Panc1 (cell line): ENCODE results near the gene OR56A5.

Experiments
- TF ChIP-seq, protein P1 (sequence below): fragments of 450-650 bp; IDR thresholded peaks from 2 replicates; pipeline ENCODE4 v1.5.1; 2017; ENCODE audit warnings: mild to moderate bottlenecking
- TF ChIP-seq, protein P2 (sequence below), 2 experiments: IDR thresholded peaks; 2 replicates each; pipeline ENCODE4 v1.6.1; 2011 to 2012; ENCODE audit warnings: low read depth in 2 of 2, control low read depth in 1 of 2, low read length in 1 of 2, mild to moderate bottlenecking in 1 of 2, moderate library complexity in 1 of 2; ENCODE audit not compliant: insufficient read depth in 1 of 2

DNA sequence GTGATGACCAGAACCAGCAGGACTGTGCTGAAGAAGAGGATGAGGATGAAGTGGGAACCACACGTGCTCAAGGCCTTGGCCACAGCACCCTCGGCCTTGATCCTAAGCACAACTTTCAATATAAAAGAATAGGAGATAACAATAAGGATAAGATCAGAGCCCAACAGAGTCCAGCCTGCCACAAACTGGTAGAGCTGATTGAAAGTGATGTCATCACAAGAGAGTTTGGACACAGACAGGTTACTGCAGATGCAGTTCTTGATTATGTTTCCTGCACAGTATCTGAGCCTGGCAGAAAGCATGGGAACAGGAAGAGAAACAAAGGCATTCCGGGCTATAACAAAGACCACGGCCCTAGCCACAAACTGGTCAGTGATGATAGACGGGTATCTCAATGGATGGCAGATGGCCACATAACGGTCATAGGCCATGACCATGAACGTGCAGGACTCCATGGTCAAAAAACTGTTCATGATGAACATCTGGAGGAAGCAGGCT is 34.0 kb upstream of the OR56A5 start:
- TF ChIP-seq, protein P1, sequence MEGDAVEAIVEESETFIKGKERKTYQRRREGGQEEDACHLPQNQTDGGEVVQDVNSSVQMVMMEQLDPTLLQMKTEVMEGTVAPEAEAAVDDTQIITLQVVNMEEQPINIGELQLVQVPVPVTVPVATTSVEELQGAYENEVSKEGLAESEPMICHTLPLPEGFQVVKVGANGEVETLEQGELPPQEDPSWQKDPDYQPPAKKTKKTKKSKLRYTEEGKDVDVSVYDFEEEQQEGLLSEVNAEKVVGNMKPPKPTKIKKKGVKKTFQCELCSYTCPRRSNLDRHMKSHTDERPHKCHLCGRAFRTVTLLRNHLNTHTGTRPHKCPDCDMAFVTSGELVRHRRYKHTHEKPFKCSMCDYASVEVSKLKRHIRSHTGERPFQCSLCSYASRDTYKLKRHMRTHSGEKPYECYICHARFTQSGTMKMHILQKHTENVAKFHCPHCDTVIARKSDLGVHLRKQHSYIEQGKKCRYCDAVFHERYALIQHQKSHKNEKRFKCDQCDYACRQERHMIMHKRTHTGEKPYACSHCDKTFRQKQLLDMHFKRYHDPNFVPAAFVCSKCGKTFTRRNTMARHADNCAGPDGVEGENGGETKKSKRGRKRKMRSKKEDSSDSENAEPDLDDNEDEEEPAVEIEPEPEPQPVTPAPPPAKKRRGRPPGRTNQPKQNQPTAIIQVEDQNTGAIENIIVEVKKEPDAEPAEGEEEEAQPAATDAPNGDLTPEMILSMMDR, result no peak
- TF ChIP-seq, protein P2, sequence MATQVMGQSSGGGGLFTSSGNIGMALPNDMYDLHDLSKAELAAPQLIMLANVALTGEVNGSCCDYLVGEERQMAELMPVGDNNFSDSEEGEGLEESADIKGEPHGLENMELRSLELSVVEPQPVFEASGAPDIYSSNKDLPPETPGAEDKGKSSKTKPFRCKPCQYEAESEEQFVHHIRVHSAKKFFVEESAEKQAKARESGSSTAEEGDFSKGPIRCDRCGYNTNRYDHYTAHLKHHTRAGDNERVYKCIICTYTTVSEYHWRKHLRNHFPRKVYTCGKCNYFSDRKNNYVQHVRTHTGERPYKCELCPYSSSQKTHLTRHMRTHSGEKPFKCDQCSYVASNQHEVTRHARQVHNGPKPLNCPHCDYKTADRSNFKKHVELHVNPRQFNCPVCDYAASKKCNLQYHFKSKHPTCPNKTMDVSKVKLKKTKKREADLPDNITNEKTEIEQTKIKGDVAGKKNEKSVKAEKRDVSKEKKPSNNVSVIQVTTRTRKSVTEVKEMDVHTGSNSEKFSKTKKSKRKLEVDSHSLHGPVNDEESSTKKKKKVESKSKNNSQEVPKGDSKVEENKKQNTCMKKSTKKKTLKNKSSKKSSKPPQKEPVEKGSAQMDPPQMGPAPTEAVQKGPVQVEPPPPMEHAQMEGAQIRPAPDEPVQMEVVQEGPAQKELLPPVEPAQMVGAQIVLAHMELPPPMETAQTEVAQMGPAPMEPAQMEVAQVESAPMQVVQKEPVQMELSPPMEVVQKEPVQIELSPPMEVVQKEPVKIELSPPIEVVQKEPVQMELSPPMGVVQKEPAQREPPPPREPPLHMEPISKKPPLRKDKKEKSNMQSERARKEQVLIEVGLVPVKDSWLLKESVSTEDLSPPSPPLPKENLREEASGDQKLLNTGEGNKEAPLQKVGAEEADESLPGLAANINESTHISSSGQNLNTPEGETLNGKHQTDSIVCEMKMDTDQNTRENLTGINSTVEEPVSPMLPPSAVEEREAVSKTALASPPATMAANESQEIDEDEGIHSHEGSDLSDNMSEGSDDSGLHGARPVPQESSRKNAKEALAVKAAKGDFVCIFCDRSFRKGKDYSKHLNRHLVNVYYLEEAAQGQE (IDR thresholded peaks at IDR 0.05; ENCODE audit: insufficient read depth in 1 of 2, low read depth in 2 of 2, low read length in 1 of 2), result no peak
